Glutamatergic neuron (in vitro differentiated cells): ENCODE measurements around the gene POR. TPM values are rescaled to one million over a fixed set of nuclear protein-coding genes. Genes with fewer than 3 reads are reported as not detected.

ENCODE experiments used
- DNase-seq: peaks from one replicate; pipeline ENCODE4 v3.0.0; 2022
- H3K27ac Mint-ChIP-seq: one replicate; pipeline ENCODE4 v1.8.0; 2020; ENCODE audit warnings: mild to moderate bottlenecking, mixed read lengths, inconsistent platforms; ENCODE audit not compliant: unreplicated experiment
- H3K27me3 Mint-ChIP-seq: one replicate; pipeline ENCODE4 v1.8.0; 2020; ENCODE audit warnings: mild to moderate bottlenecking, moderate library complexity, mixed read lengths, inconsistent platforms; ENCODE audit not compliant: unreplicated experiment
- H3K36me3 Mint-ChIP-seq: one replicate; pipeline ENCODE4 v1.8.0; 2020; ENCODE audit warnings: mild to moderate bottlenecking, mixed read lengths, inconsistent platforms; ENCODE audit not compliant: unreplicated experiment
- H3K4me1 Mint-ChIP-seq: one replicate; pipeline ENCODE4 v1.8.0; 2020; ENCODE audit warnings: mild to moderate bottlenecking, low read depth, mixed read lengths, inconsistent platforms; ENCODE audit not compliant: unreplicated experiment
- H3K4me3 Mint-ChIP-seq: one replicate; pipeline ENCODE4 v1.8.0; 2020; ENCODE audit warnings: mild to moderate bottlenecking, mixed read lengths, inconsistent platforms; ENCODE audit not compliant: unreplicated experiment
- H3K9me3 Mint-ChIP-seq: one replicate; pipeline ENCODE4 v1.8.0; 2020; ENCODE audit warnings: mild to moderate bottlenecking, moderate library complexity, mixed read lengths, inconsistent platforms; ENCODE audit not compliant: unreplicated experiment
- CTCF ChIP-seq: fragments of 200-600 bp; sonication (generic); IDR thresholded peaks from one replicate; pipeline ENCODE4 v1.5.0; 2021; ENCODE audit not compliant: partially characterized antibody, unreplicated experiment
- total RNA-seq: library from RNA; stranded (reverse); fragmentation: NEBNext Ultra II Directional; extraction: Animal tissue kit (Norgen Biotek cat#: 25700); gene quantifications from one replicate; pipeline ENCODE4 v1.2.1, GENCODE V29; 2021; ENCODE audit not compliant: unreplicated experiment

Gene POR
- total RNA-seq, 1 donor from 2014 or later: 119 TPM

- Mint-ChIP-seq H3K27ac (no peak overlapping the region), H3K4me3 (no peak overlapping the region), H3K36me3 (no peaks in the 10 kb centered on the region), H3K4me1 (peaks cover 11% of the 10 kb centered on the region), H3K27me3 (no peaks in the 10 kb centered on the region), H3K9me3 (no peaks in the 10 kb centered on the region)
- no peak for DNase-seq
- no peak for TF ChIP-seq CTCF
These were observed 5.6 kb downstream of the POR start for GRCh38 chr7:75920431-75921161.

- no peaks in the 10 kb centered on the region for H3K9me3 Mint-ChIP-seq
- H3K27ac Mint-ChIP-seq: no peak overlapping the region
- no peak for TF ChIP-seq CTCF
- H3K4me1 Mint-ChIP-seq: peaks cover 10% of the 10 kb centered on the region
- no peaks in the 10 kb centered on the region for H3K36me3 Mint-ChIP-seq
- DNase-seq: no peak
- H3K27me3 Mint-ChIP-seq: peaks cover 3% of the 10 kb centered on the region
- no peak overlapping the region for H3K4me3 Mint-ChIP-seq
These were observed 6.5 kb downstream of the POR start for GRCh38 chr7:75921479-75921878.

- no peak for TF ChIP-seq CTCF
- Mint-ChIP-seq H3K9me3 (no peaks in the 10 kb centered on the region), H3K36me3 (no peaks in the 10 kb centered on the region), H3K27ac (no peak overlapping the region), H3K4me3 (no peak overlapping the region), H3K4me1 (peaks cover 10% of the 10 kb centered on the region), H3K27me3 (peaks cover 3% of the 10 kb centered on the region)
- no peak for DNase-seq
These were observed 8.1 kb downstream of the POR start for GRCh38 chr7:75922966-75923603.

GRCh38 chr7:75924256-75924655 is 9.3 kb downstream of the POR start:
- Mint-ChIP-seq H3K27ac (no peak overlapping the region), H3K9me3 (no peaks in the 10 kb centered on the region), H3K4me3 (no peak overlapping the region), H3K27me3 (peaks cover 3% of the 10 kb centered on the region), H3K4me1 (peaks cover 3% of the 10 kb centered on the region), H3K36me3 (no peaks in the 10 kb centered on the region)
- no peak for DNase-seq
- TF ChIP-seq CTCF: no peak

GRCh38 chr7:75924889-75925288 is 9.9 kb downstream of the POR start:
- Mint-ChIP-seq H3K4me1 (no peaks in the 10 kb centered on the region), H3K27me3 (peaks cover 5% of the 10 kb centered on the region), H3K4me3 (no peak overlapping the region), H3K27ac (no peak overlapping the region), H3K9me3 (no peaks in the 10 kb centered on the region), H3K36me3 (no peaks in the 10 kb centered on the region)
- no peak for TF ChIP-seq CTCF
- no peak for DNase-seq
